ENCODE results near the gene ADM.

DNA sequence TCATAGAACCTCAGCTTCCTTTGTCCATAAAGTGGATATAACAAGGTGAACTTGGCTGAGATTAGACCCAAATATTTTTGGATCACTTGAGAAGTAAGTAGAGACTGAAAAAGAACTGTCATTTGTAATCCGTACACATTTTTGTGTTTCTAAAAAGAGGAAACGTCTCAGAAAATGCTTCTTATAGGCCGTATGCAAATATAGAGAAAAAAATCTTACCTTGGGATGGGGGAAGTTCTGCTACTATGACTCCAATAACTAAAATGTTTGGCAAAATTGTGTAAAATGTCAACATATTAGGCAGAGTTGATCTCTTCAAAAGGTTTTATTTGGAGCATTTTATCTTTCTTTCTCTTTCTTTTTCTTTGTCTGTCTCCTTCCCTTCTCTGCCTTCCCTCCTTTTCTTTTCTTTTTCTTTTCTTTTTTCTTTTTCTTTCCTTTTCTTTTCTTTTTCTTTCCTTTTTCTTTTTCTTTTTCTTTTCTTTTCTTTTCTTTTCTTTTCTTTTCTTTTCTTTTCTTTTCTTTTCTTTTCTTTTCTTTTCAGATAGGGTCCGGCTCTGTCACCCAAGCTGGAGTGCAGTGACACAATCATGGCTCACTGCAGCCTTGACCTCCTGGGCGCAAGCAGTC is 48.2 kb downstream of the ADM start:
- TF ChIP-seq, protein P1, sequence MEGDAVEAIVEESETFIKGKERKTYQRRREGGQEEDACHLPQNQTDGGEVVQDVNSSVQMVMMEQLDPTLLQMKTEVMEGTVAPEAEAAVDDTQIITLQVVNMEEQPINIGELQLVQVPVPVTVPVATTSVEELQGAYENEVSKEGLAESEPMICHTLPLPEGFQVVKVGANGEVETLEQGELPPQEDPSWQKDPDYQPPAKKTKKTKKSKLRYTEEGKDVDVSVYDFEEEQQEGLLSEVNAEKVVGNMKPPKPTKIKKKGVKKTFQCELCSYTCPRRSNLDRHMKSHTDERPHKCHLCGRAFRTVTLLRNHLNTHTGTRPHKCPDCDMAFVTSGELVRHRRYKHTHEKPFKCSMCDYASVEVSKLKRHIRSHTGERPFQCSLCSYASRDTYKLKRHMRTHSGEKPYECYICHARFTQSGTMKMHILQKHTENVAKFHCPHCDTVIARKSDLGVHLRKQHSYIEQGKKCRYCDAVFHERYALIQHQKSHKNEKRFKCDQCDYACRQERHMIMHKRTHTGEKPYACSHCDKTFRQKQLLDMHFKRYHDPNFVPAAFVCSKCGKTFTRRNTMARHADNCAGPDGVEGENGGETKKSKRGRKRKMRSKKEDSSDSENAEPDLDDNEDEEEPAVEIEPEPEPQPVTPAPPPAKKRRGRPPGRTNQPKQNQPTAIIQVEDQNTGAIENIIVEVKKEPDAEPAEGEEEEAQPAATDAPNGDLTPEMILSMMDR (IDR thresholded peaks at IDR 0.05; ENCODE audit: low read depth, low read length, missing input control), result no peak
- TF ChIP-seq, protein P2, sequence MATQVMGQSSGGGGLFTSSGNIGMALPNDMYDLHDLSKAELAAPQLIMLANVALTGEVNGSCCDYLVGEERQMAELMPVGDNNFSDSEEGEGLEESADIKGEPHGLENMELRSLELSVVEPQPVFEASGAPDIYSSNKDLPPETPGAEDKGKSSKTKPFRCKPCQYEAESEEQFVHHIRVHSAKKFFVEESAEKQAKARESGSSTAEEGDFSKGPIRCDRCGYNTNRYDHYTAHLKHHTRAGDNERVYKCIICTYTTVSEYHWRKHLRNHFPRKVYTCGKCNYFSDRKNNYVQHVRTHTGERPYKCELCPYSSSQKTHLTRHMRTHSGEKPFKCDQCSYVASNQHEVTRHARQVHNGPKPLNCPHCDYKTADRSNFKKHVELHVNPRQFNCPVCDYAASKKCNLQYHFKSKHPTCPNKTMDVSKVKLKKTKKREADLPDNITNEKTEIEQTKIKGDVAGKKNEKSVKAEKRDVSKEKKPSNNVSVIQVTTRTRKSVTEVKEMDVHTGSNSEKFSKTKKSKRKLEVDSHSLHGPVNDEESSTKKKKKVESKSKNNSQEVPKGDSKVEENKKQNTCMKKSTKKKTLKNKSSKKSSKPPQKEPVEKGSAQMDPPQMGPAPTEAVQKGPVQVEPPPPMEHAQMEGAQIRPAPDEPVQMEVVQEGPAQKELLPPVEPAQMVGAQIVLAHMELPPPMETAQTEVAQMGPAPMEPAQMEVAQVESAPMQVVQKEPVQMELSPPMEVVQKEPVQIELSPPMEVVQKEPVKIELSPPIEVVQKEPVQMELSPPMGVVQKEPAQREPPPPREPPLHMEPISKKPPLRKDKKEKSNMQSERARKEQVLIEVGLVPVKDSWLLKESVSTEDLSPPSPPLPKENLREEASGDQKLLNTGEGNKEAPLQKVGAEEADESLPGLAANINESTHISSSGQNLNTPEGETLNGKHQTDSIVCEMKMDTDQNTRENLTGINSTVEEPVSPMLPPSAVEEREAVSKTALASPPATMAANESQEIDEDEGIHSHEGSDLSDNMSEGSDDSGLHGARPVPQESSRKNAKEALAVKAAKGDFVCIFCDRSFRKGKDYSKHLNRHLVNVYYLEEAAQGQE (IDR thresholded peaks at IDR 0.05), result no peak

Measured in liver (tissue), 2 donors.